IMR-90 (cell line): ENCODE measurements around the gene HBZ. TPM values are rescaled to one million over a fixed set of nuclear protein-coding genes. Genes with fewer than 3 reads are reported as not detected.

Source experiments
- ATAC-seq: fragments of 200-7000 bp; cut with Tn5 transposase; 2 replicates; pipeline ENCODE4 v1.9.1; 2020; ENCODE audit warnings: low read depth, mild to moderate bottlenecking, moderate library complexity
- BruUV-seq: library from RNA; stranded (reverse); fragments of 400-500 nt; replicated peaks from 2 replicates; lab custom pipeline; 2021; lab: Mats Ljungman, UMichigan
- CTCF ChIA-PET: fragments of 300-600 bp; formaldehyde crosslinking; extraction: SDS; loops from one replicate; lab custom pipeline; 2021; ENCODE audit warnings: antibody characterized with exemption; lab: Yijun Ruan, JAX
- POLR2A ChIA-PET: fragments of 300-600 bp; sonication (Branson Sonifier 250); formaldehyde crosslinking; loops from one replicate; lab custom pipeline; 2022; ENCODE audit warnings: antibody characterized with exemption; ENCODE audit not compliant: unreplicated experiment; lab: Charles Lee
- DNase-seq: peaks from one replicate; pipeline ENCODE4 v3.0.0; 2013
- H2AFZ ChIP-seq: replicated peaks from 2 replicates; pipeline ENCODE3; 2013; ENCODE audit warnings: low read length, mild to moderate bottlenecking; ENCODE audit not compliant: poor library complexity
- H2AK5ac ChIP-seq: 2 replicates; pipeline ENCODE4 v1.6.1; 2013; ENCODE audit warnings: low read depth, low read length, inconsistent platforms
- H2AK9ac ChIP-seq: replicated peaks from 2 replicates; pipeline ENCODE3; 2013; ENCODE audit warnings: mild to moderate bottlenecking, low read depth, low read length, moderate library complexity; ENCODE audit not compliant: poor library complexity
- H2BK120ac ChIP-seq: 2 replicates; pipeline ENCODE4 v1.6.1; 2013; ENCODE audit warnings: low read depth, low read length, inconsistent platforms
- H2BK15ac ChIP-seq: 3 replicates; pipeline ENCODE4 v1.6.1; 2013; ENCODE audit warnings: low read depth, low read length, inconsistent platforms
- H2BK20ac ChIP-seq: 2 replicates; pipeline ENCODE4 v1.6.1; 2013; ENCODE audit warnings: low read depth, mild to moderate bottlenecking, inconsistent platforms, low read length, moderate library complexity
- H2BK5ac ChIP-seq: 2 replicates; pipeline ENCODE4 v1.6.1; 2013; ENCODE audit warnings: mild to moderate bottlenecking, low read depth, low read length, inconsistent platforms; ENCODE audit not compliant: poor library complexity, severe bottlenecking
- H3K14ac ChIP-seq: replicated peaks from 2 replicates; pipeline ENCODE4 v1.6.1; 2013; ENCODE audit warnings: low read depth, low read length, inconsistent platforms
- H3K18ac ChIP-seq: 2 replicates; pipeline ENCODE4 v1.6.1; 2013; ENCODE audit warnings: low read depth, low read length, control low read depth
- H3K23ac ChIP-seq: 2 replicates; pipeline ENCODE4 v1.6.1; 2013; ENCODE audit warnings: low read depth, low read length, inconsistent platforms
- H3K27ac ChIP-seq: 2 replicates; pipeline ENCODE4 v1.5.1; 2013; ENCODE audit warnings: mild to moderate bottlenecking, control low read depth, low read length; ENCODE audit not compliant: insufficient read depth
- H3K27me3 ChIP-seq: 2 replicates; pipeline ENCODE4 v1.6.1; 2013; ENCODE audit warnings: low read length; ENCODE audit not compliant: control insufficient read depth, insufficient read depth
- H3K36me3 ChIP-seq: 2 replicates; pipeline ENCODE4 v1.6.1; 2013; ENCODE audit warnings: low read length, mixed read lengths; ENCODE audit not compliant: control insufficient read depth, insufficient read depth
- H3K4ac ChIP-seq: 2 replicates; pipeline ENCODE4 v1.6.1; 2013; ENCODE audit warnings: low read depth, low read length, inconsistent platforms
- H3K4me1 ChIP-seq: 2 replicates; pipeline ENCODE4 v1.6.1; 2013; ENCODE audit warnings: low read length, mixed read lengths; ENCODE audit not compliant: control insufficient read depth, insufficient read depth
- H3K4me2 ChIP-seq: 2 replicates; pipeline ENCODE4 v1.6.1; 2013; ENCODE audit warnings: low read depth, mild to moderate bottlenecking, control low read depth, low read length, moderate library complexity
- H3K4me3 ChIP-seq: 2 replicates; pipeline ENCODE4 v1.5.1; 2013; ENCODE audit warnings: low read depth, mild to moderate bottlenecking, control low read depth, low read length, moderate library complexity; ENCODE audit not compliant: insufficient read depth
- H3K56ac ChIP-seq: 2 replicates; pipeline ENCODE4 v1.6.1; 2013; ENCODE audit warnings: low read length, inconsistent platforms; ENCODE audit not compliant: insufficient read depth; ENCODE audit errors: extremely low read depth
- H3K79me1 ChIP-seq, 2 experiments: 2 replicates each; pipeline ENCODE4 v1.6.1; 2013; ENCODE audit warnings: low read length in 2 of 2, inconsistent platforms in 1 of 2, low read depth in 1 of 2
- H3K9ac ChIP-seq: 2 replicates; pipeline ENCODE4 v1.6.1; 2013; ENCODE audit warnings: low read depth, low read length, control low read depth
- H3K9me1 ChIP-seq: 2 replicates; pipeline ENCODE4 v1.6.1; 2013; ENCODE audit warnings: low read length, inconsistent platforms; ENCODE audit not compliant: insufficient read depth
- H3K9me3 ChIP-seq: 2 replicates; pipeline ENCODE4 v1.6.1; 2013; ENCODE audit warnings: low read length; ENCODE audit not compliant: control insufficient read depth, insufficient read depth
- H4K20me1 ChIP-seq: 2 replicates; pipeline ENCODE4 v1.6.1; 2013; ENCODE audit warnings: low read length, inconsistent platforms; ENCODE audit not compliant: insufficient read depth
- H4K5ac ChIP-seq: 2 replicates; pipeline ENCODE4 v1.6.1; 2013; ENCODE audit warnings: mild to moderate bottlenecking, low read depth, low read length, control low read depth
- H4K8ac ChIP-seq, 2 experiments: 2 replicates each; pipeline ENCODE4 v1.6.1; 2013; ENCODE audit warnings: low read depth in 2 of 2, low read length in 2 of 2, control low read depth in 1 of 2, inconsistent platforms in 1 of 2
- H4K91ac ChIP-seq: 2 replicates; pipeline ENCODE4 v1.6.1; 2013; ENCODE audit warnings: low read depth, low read length, inconsistent platforms; ENCODE audit not compliant: insufficient read depth
- BHLHE40 ChIP-seq: fragments of 150-350 bp; IDR thresholded peaks from 2 replicates; pipeline ENCODE4 v1.6.1; 2016; ENCODE audit warnings: mild to moderate bottlenecking, low read depth, low read length
- CEBPB ChIP-seq: IDR thresholded peaks from 2 replicates; pipeline ENCODE4 v1.6.1; 2012; ENCODE audit warnings: low read depth, low read length, improper control_type of control experiment
- CHD1 ChIP-seq: IDR thresholded peaks from 2 replicates; pipeline ENCODE4 v1.6.1; 2012; ENCODE audit warnings: low read depth, low read length, improper control_type of control experiment
- FOS ChIP-seq: fragments of 150-350 bp; IDR thresholded peaks from 2 replicates; pipeline ENCODE4 v1.6.1; 2016; ENCODE audit warnings: low read depth, low read length
- MAFK ChIP-seq: IDR thresholded peaks from 2 replicates; pipeline ENCODE4 v1.6.1; 2012; ENCODE audit warnings: low read depth, low read length, improper control_type of control experiment
- MAZ ChIP-seq: IDR thresholded peaks from 2 replicates; pipeline ENCODE4 v1.6.1; 2012; ENCODE audit warnings: low read depth, mild to moderate bottlenecking, low read length, improper control_type of control experiment, moderate library complexity, borderline replicate concordance
- MXI1 ChIP-seq: IDR thresholded peaks from 2 replicates; pipeline ENCODE4 v1.6.1; 2012; ENCODE audit warnings: low read depth, mild to moderate bottlenecking, low read length, moderate library complexity, borderline replicate concordance
- NFE2L2 ChIP-seq: fragments of 150-350 bp; IDR thresholded peaks from 2 replicates; pipeline ENCODE4 v1.6.1; 2016; ENCODE audit warnings: low read depth, mild to moderate bottlenecking, low read length
- POLR2A ChIP-seq: IDR thresholded peaks from 2 replicates; pipeline ENCODE4 v1.6.1; 2012; ENCODE audit warnings: mild to moderate bottlenecking, low read depth, low read length
- RAD21 ChIP-seq: IDR thresholded peaks from 2 replicates; pipeline ENCODE4 v1.6.1; 2012; ENCODE audit warnings: low read length, improper control_type of control experiment
- RCOR1 ChIP-seq: IDR thresholded peaks from 2 replicates; pipeline ENCODE4 v1.6.1; 2012; ENCODE audit warnings: mild to moderate bottlenecking, low read length, improper control_type of control experiment; ENCODE audit not compliant: insufficient replicate concordance
- RFX5 ChIP-seq: IDR thresholded peaks from 2 replicates; pipeline ENCODE4 v1.8.0; 2012; ENCODE audit warnings: low read depth, mild to moderate bottlenecking, low read length, moderate library complexity
- SMC3 ChIP-seq: fragments of 150-350 bp; IDR thresholded peaks from 2 replicates; pipeline ENCODE4 v1.6.1; 2016; ENCODE audit warnings: low read depth, mild to moderate bottlenecking, antibody characterized with exemption, low read length, moderate library complexity
- WGBS, 2 experiments: methylation state at CpG; one replicate each; pipeline versions ENCODE4 v1.1.5 to v1.1.7; 2013; ENCODE audit warnings: missing lambda C conversion rate in 2 of 2; ENCODE audit not compliant: insufficient read length in 1 of 2; ENCODE audit errors: extremely low coverage in 2 of 2; 5-methylcytosine and 5-hydroxymethylcytosine counted together
- dilution Hi-C: fragments of 300-500 bp; cut with HindIII; formaldehyde crosslinking; loops from one replicate; pipeline ENCODE4 v1.14.3; 2018; ENCODE audit warnings: low sequenced_read_pairs; ENCODE audit not compliant: unreplicated experiment
- in situ Hi-C: fragments of 300-500 bp; cut with MboI; formaldehyde crosslinking; loops from 3 replicates; pipeline ENCODE4 v1.14.3; 2019; ENCODE audit warnings: low sequenced_read_pairs, inconsistent platforms, mixed read lengths
- intact Hi-C: fragments of 100-400 bp; cut with micrococcal nuclease; formaldehyde crosslinking; loops from 2 replicates; pipeline ENCODE4 v1.10.0; 2022
- polyA plus RNA-seq, 3 experiments: library from polyadenylated mRNA; depleted of rRNA; stranded (reverse); fragments of >200 nt; gene quantifications; 2 replicates each; pipeline ENCODE4 v1.2.3, GENCODE V29; 2012; ENCODE audit warnings: low replicate concordance in 1 of 3
- total RNA-seq: library from RNA; depleted of rRNA; stranded (reverse); fragments of >200 nt; gene quantifications from 2 replicates; pipeline ENCODE4 v1.2.3, GENCODE V29; 2012
- TF ChIP-seq, protein P1 (sequence below): fragments of 150-350 bp; IDR thresholded peaks from 2 replicates; pipeline ENCODE4 v1.6.1; 2017; ENCODE audit warnings: mild to moderate bottlenecking, antibody characterized with exemption, low read length, low read depth
- TF ChIP-seq, protein P2 (sequence below): conservative IDR thresholded peaks from 2 replicates; pipeline ENCODE4 v1.5.1; 2012; ENCODE audit warnings: mild to moderate bottlenecking, low read depth, low read length, improper control_type of control experiment
- TF ChIP-seq, protein P3 (sequence below): fragments of 150-350 bp; IDR thresholded peaks from 2 replicates; pipeline ENCODE4 v1.6.1; 2016; ENCODE audit warnings: low read depth, mild to moderate bottlenecking, low read length, moderate library complexity, borderline replicate concordance

The HBZ gene
- total and polyA plus RNA-seq, 2 of the 4 experiments (the other 2 are of a cell fraction): not detected

DNA sequence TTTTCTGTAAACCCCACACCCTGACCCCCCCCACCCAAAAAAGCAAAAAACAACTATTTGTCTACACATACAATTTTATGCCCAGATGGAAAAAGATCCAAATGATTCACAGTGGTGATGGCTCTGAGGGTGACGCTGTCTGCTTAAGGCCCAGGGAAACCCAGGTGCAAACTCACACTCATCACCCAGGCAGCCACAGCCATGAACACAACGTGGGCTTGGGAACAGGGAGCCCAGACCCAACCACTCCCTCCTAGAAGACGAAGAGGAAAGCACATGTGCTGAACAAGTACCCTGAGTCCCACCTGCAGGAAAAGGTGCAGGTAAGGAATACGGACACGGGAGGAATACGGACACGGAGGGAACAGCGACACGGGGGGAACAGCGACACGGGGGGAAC lies 33.2 kb downstream of the HBZ start:
- H2BK15ac ChIP-seq: no peak overlapping the region
- no peak overlapping the region for H3K4me2 ChIP-seq
- H3K9ac ChIP-seq: no peak overlapping the region
- H3K56ac ChIP-seq: no peak overlapping the region
- no peak overlapping the region for H4K8ac ChIP-seq
- H3K23ac ChIP-seq: no peak overlapping the region
- WGBS, 2 experiments: 100% methylated on average over 1 of the region's 11 CpGs; no CpG with 5 or more reads in 1 of the 2 experiments
- no peak overlapping the region for H3K4ac ChIP-seq
- no peak overlapping the region for H2BK20ac ChIP-seq
- H2BK5ac ChIP-seq: no peak overlapping the region
- H4K20me1 ChIP-seq: peaks cover 25% of the 10 kb centered on the region
- no peak overlapping the region for H4K5ac ChIP-seq
- in situ Hi-C loops (no loop called here), intact Hi-C loops (no loop called here), dilution Hi-C loops (no loop called here)
- no peak overlapping the region for H2AFZ ChIP-seq
- peaks cover 5% of the 10 kb centered on the region; the same call in 1 of the 2 replicates for H3K4me1 ChIP-seq
- no peak overlapping the region for H2AK5ac ChIP-seq
- peaks cover 40% of the 10 kb centered on the region for H3K36me3 ChIP-seq
- no TSS peak for BruUV-seq
- POLR2A ChIA-PET: no interaction called here
- no peak overlapping the region for H4K91ac ChIP-seq
- no peaks in the 10 kb centered on the region for H3K27me3 ChIP-seq
- CTCF ChIA-PET: no interaction called here
- H3K27ac ChIP-seq: no peak overlapping the region
- H3K14ac ChIP-seq: no peak overlapping the region
- H3K9me1 ChIP-seq: no peaks in the 10 kb centered on the region
- DNase-seq (no peak), ATAC-seq (no peak)
- H3K18ac ChIP-seq: no peak overlapping the region
- H3K4me3 ChIP-seq: no peak overlapping the region
- no peak overlapping the region for H2BK120ac ChIP-seq
- TF ChIP-seq, protein P1, sequence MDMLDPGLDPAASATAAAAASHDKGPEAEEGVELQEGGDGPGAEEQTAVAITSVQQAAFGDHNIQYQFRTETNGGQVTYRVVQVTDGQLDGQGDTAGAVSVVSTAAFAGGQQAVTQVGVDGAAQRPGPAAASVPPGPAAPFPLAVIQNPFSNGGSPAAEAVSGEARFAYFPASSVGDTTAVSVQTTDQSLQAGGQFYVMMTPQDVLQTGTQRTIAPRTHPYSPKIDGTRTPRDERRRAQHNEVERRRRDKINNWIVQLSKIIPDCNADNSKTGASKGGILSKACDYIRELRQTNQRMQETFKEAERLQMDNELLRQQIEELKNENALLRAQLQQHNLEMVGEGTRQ: no peak
- TF ChIP-seq MAZ (no peak), BHLHE40 (no peak), FOS (no peak), RAD21 (no peak), NFE2L2 (no peak), MXI1 (no peak), CHD1 (no peak), SMC3 (no peak), MAFK (no peak), POLR2A (no peak), CEBPB (no peak), RFX5 (no peak), RCOR1 (no peak)
- TF ChIP-seq, protein P2, sequence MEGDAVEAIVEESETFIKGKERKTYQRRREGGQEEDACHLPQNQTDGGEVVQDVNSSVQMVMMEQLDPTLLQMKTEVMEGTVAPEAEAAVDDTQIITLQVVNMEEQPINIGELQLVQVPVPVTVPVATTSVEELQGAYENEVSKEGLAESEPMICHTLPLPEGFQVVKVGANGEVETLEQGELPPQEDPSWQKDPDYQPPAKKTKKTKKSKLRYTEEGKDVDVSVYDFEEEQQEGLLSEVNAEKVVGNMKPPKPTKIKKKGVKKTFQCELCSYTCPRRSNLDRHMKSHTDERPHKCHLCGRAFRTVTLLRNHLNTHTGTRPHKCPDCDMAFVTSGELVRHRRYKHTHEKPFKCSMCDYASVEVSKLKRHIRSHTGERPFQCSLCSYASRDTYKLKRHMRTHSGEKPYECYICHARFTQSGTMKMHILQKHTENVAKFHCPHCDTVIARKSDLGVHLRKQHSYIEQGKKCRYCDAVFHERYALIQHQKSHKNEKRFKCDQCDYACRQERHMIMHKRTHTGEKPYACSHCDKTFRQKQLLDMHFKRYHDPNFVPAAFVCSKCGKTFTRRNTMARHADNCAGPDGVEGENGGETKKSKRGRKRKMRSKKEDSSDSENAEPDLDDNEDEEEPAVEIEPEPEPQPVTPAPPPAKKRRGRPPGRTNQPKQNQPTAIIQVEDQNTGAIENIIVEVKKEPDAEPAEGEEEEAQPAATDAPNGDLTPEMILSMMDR: no peak
- TF ChIP-seq, protein P3, sequence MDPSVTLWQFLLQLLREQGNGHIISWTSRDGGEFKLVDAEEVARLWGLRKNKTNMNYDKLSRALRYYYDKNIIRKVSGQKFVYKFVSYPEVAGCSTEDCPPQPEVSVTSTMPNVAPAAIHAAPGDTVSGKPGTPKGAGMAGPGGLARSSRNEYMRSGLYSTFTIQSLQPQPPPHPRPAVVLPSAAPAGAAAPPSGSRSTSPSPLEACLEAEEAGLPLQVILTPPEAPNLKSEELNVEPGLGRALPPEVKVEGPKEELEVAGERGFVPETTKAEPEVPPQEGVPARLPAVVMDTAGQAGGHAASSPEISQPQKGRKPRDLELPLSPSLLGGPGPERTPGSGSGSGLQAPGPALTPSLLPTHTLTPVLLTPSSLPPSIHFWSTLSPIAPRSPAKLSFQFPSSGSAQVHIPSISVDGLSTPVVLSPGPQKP: no peak
- 0 out of 4 replicates have a peak, but pooled peaks cover 0 to 11% of the 10 kb centered on the region in 2 experiments for H3K79me1 ChIP-seq
- H2AK9ac ChIP-seq: no peak overlapping the region
- no peaks in the 10 kb centered on the region for H3K9me3 ChIP-seq
